ENCODE results near the gene PARP14.

Gene PARP14

DNA sequence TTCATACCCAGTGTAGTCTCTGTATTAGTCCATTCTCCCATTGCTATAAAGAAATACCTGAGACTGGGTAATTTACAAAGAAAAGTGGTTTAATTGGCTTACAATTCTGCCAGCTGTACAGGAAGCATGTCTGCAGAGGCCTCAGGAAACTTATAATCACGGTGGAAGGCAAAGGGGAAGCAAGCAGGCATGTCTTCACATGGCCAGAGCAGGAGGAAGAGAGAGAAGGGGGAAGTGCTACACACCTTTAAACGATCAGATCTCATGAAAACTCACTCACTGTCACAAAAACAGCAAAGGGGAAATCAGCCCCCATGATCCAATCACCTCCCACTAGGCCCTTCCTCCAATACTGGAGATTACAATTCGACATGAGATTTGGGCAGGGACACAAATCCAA lies 6.3 kb upstream of the PARP14 start:
- TF ChIP-seq SIN3A (IDR thresholded peaks at IDR 0.05; ENCODE audit: borderline replicate concordance, insufficient read depth, low read length) (no peak), POLR2AphosphoS5 (IDR thresholded peaks at IDR 0.05; ENCODE audit: low read depth, low read length) (no peak), TAF1 (IDR thresholded peaks at IDR 0.05; ENCODE audit: borderline replicate concordance, insufficient read depth, low read length) (no peak), FOXP2 (optimal IDR thresholded peaks at IDR 0.05; ENCODE audit: borderline replicate concordance, extremely low read depth, extremely low read length, insufficient read depth) (no peak)
- TF ChIP-seq, protein P1, sequence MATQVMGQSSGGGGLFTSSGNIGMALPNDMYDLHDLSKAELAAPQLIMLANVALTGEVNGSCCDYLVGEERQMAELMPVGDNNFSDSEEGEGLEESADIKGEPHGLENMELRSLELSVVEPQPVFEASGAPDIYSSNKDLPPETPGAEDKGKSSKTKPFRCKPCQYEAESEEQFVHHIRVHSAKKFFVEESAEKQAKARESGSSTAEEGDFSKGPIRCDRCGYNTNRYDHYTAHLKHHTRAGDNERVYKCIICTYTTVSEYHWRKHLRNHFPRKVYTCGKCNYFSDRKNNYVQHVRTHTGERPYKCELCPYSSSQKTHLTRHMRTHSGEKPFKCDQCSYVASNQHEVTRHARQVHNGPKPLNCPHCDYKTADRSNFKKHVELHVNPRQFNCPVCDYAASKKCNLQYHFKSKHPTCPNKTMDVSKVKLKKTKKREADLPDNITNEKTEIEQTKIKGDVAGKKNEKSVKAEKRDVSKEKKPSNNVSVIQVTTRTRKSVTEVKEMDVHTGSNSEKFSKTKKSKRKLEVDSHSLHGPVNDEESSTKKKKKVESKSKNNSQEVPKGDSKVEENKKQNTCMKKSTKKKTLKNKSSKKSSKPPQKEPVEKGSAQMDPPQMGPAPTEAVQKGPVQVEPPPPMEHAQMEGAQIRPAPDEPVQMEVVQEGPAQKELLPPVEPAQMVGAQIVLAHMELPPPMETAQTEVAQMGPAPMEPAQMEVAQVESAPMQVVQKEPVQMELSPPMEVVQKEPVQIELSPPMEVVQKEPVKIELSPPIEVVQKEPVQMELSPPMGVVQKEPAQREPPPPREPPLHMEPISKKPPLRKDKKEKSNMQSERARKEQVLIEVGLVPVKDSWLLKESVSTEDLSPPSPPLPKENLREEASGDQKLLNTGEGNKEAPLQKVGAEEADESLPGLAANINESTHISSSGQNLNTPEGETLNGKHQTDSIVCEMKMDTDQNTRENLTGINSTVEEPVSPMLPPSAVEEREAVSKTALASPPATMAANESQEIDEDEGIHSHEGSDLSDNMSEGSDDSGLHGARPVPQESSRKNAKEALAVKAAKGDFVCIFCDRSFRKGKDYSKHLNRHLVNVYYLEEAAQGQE (IDR thresholded peaks at IDR 0.05; ENCODE audit: insufficient read depth in 1 of 2, low read depth in 2 of 2, low read length in 2 of 2), result no peak

DNA sequence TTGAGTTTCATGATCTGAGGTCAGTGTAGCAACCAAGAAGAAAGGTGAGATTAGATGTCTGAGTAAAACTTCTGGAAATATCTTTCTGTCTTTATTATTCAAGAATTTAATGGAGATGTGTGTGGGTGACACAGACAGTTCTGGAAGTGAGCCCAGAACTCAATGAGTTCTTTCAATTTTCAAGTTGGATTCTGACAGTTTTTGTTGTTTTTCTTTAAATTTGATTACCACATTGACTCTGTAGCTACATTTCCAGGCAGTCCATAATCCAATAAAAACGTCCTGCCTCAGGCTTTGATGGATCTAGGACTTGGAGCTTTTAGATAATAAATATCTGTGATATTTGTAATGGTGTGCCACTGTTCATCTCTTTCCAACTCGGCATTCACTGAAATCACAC lies 3.9 kb upstream of the PARP14 start:
- TF ChIP-seq TAF1 (IDR thresholded peaks at IDR 0.05; ENCODE audit: borderline replicate concordance, insufficient read depth, low read length) (no peak), FOXP2 (optimal IDR thresholded peaks at IDR 0.05; ENCODE audit: borderline replicate concordance, extremely low read depth, extremely low read length, insufficient read depth) (no peak)
- TF ChIP-seq, protein P1 (IDR thresholded peaks at IDR 0.05; ENCODE audit: insufficient read depth in 1 of 2, low read depth in 2 of 2, low read length in 2 of 2), result no peak

DNA sequence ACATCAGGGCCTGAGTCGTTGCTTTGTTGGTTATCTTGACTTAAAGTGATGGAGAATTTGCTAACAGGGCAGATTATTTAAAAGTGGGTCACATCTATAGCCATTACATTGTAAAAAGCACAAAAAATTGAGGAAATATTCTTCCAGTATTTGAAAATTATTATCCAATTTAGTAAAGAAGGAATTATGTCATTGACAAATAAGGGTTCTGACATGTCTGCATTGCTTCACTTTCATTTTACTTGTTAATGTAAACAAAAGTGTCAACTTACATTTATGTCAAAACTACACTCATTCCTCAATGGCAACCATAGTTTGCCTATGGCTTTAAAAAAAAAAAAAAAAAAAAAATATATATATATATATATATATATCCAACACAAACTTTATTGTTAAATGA lies 3.4 kb upstream of the PARP14 start:
- no peak for TF ChIP-seq POLR2AphosphoS5 (IDR thresholded peaks at IDR 0.05; ENCODE audit: low read depth, low read length)
- TF ChIP-seq SIN3A (IDR thresholded peaks at IDR 0.05; ENCODE audit: borderline replicate concordance, insufficient read depth, low read length), result no peak
- TF ChIP-seq TAF1 (IDR thresholded peaks at IDR 0.05; ENCODE audit: borderline replicate concordance, insufficient read depth, low read length), result no peak
- TF ChIP-seq FOXP2 (optimal IDR thresholded peaks at IDR 0.05; ENCODE audit: borderline replicate concordance, extremely low read depth, extremely low read length, insufficient read depth), result no peak
- TF ChIP-seq, protein P1 (IDR thresholded peaks at IDR 0.05; ENCODE audit: insufficient read depth in 1 of 2, low read depth in 2 of 2, low read length in 2 of 2), result no peak

DNA sequence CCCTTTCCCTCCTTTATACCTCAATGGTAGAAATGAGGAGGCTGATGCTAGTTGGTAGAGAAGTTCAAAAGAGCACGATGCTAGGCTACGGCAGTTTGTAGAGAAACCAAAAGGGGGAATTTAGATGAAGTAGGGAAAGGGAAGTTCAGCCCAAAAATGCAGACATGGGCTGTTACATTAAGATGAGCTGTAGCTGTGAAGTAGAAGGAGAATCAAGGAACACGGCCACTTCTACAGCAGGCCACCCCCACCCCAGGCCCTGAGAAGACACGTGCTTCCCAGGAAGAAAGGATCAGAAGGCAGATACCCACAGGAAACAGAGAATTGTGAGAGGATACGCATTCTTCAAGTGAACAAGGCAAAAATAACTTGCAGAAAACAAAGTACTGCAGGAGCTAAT lies 2.1 kb upstream of the PARP14 start:
- TF ChIP-seq SIN3A (IDR thresholded peaks at IDR 0.05; ENCODE audit: borderline replicate concordance, insufficient read depth, low read length) (no peak), TAF1 (IDR thresholded peaks at IDR 0.05; ENCODE audit: borderline replicate concordance, insufficient read depth, low read length) (no peak), POLR2AphosphoS5 (IDR thresholded peaks at IDR 0.05; ENCODE audit: low read depth, low read length) (no peak), FOXP2 (optimal IDR thresholded peaks at IDR 0.05; ENCODE audit: borderline replicate concordance, extremely low read depth, extremely low read length, insufficient read depth) (no peak)
- TF ChIP-seq, protein P1 (IDR thresholded peaks at IDR 0.05; ENCODE audit: insufficient read depth in 1 of 2, low read depth in 2 of 2, low read length in 2 of 2), result no peak
